Neuronal stem cell (in vitro differentiated cells): ENCODE results near the gene LRP1.

Experiments used
- DNase-seq: peaks from one replicate; pipeline ENCODE4 v3.0.0-alpha.2; 2013; ENCODE audit warnings: low spot score
- H2AFZ ChIP-seq: one replicate; pipeline ENCODE4 v1.6.1; 2013; ENCODE audit warnings: mild to moderate bottlenecking, low read length, inconsistent platforms
- H2AK5ac ChIP-seq: 2 replicates; pipeline ENCODE4 v1.6.1; 2013; ENCODE audit warnings: low read depth, mild to moderate bottlenecking, inconsistent platforms, low read length, moderate library complexity, mixed read lengths
- H2BK120ac ChIP-seq: 2 replicates; pipeline ENCODE4 v1.6.1; 2013; ENCODE audit warnings: low read depth, mild to moderate bottlenecking, inconsistent platforms, low read length, moderate library complexity, mixed read lengths
- H2BK12ac ChIP-seq: one replicate; pipeline ENCODE4 v1.6.1; 2013; ENCODE audit warnings: low read length, inconsistent platforms
- H2BK15ac ChIP-seq: 2 replicates; pipeline ENCODE4 v1.6.1; 2013; ENCODE audit warnings: mild to moderate bottlenecking, low read length, inconsistent platforms, mixed read lengths
- H2BK5ac ChIP-seq: one replicate; pipeline ENCODE4 v1.6.1; 2013; ENCODE audit warnings: inconsistent platforms, mild to moderate bottlenecking, low read length, moderate library complexity
- H3K14ac ChIP-seq: one replicate; pipeline ENCODE4 v1.6.1; 2013; ENCODE audit warnings: low read length, inconsistent platforms
- H3K18ac ChIP-seq: 2 replicates; pipeline ENCODE4 v1.6.1; 2013; ENCODE audit warnings: low read length, inconsistent platforms
- H3K23ac ChIP-seq: 2 replicates; pipeline ENCODE4 v1.6.1; 2013; ENCODE audit warnings: low read depth, mild to moderate bottlenecking, mixed read lengths, low read length, inconsistent platforms; ENCODE audit not compliant: poor library complexity
- H3K27ac ChIP-seq: replicated peaks from 3 replicates; pipeline ENCODE4 v1.5.1; 2013; ENCODE audit warnings: low read length, inconsistent platforms
- H3K27me3 ChIP-seq, 3 experiments: 2 replicates each; pipeline ENCODE4 v1.6.1; 2013; ENCODE audit warnings: low read length in 3 of 3, mild to moderate bottlenecking in 2 of 3, inconsistent platforms in 1 of 3, low read depth in 1 of 3, mixed read lengths in 1 of 3, moderate library complexity in 1 of 3; ENCODE audit not compliant: control insufficient read depth in 3 of 3, insufficient read depth in 3 of 3
- H3K36me3 ChIP-seq, 2 donors: replicated peaks in 1 of 2; 2 replicates each; pipeline ENCODE4 v1.6.1; 2013; ENCODE audit warnings: low read length in 2 of 2; ENCODE audit not compliant: control insufficient read depth in 2 of 2, insufficient read depth in 2 of 2
- H3K4ac ChIP-seq: 2 replicates; pipeline ENCODE4 v1.6.1; 2013; ENCODE audit warnings: inconsistent platforms, mild to moderate bottlenecking, low read length, moderate library complexity
- H3K4me1 ChIP-seq, 2 donors: 1 replicate in 1 of 2; 2 replicates in 1 of 2; pipeline ENCODE4 v1.6.1; 2013; ENCODE audit warnings: low read length in 2 of 2, low read depth in 1 of 2; ENCODE audit not compliant: control insufficient read depth in 2 of 2, insufficient read depth in 1 of 2
- H3K4me2 ChIP-seq: one replicate; pipeline ENCODE4 v1.6.1; 2013; ENCODE audit warnings: mild to moderate bottlenecking, low read length, inconsistent platforms; ENCODE audit not compliant: insufficient read depth, poor library complexity, severe bottlenecking
- H3K4me3 ChIP-seq, 2 donors: 2 replicates each; pipeline ENCODE4 v1.5.1; 2013; ENCODE audit warnings: low read length in 2 of 2, mild to moderate bottlenecking in 2 of 2, inconsistent platforms in 1 of 2, moderate library complexity in 1 of 2
- H3K79me1 ChIP-seq: one replicate; pipeline ENCODE4 v1.6.1; 2013; ENCODE audit warnings: low read depth, mild to moderate bottlenecking, inconsistent platforms, low read length, moderate library complexity
- H3K9ac ChIP-seq: one replicate; pipeline ENCODE4 v1.6.1; 2013; ENCODE audit warnings: mild to moderate bottlenecking, low read depth, low read length, inconsistent platforms; ENCODE audit not compliant: poor library complexity
- H3K9me3 ChIP-seq, 2 donors: replicated peaks in 1 of 2; 2 replicates each; pipeline versions ENCODE3 to v1.6.1; 2013; ENCODE audit warnings: low read length in 2 of 2, mild to moderate bottlenecking in 2 of 2, inconsistent platforms in 1 of 2, low read depth in 1 of 2, mixed read lengths in 1 of 2, moderate library complexity in 1 of 2; ENCODE audit not compliant: control insufficient read depth in 2 of 2, insufficient read depth in 1 of 2
- H4K8ac ChIP-seq: one replicate; pipeline ENCODE4 v1.6.1; 2013; ENCODE audit warnings: low read depth, mild to moderate bottlenecking, inconsistent platforms, low read length, moderate library complexity
- H4K91ac ChIP-seq: one replicate; pipeline ENCODE4 v1.6.1; 2013; ENCODE audit warnings: low read length, low read depth, mild to moderate bottlenecking, inconsistent platforms; ENCODE audit not compliant: poor library complexity
- WGBS, 2 donors: extraction: QIAGEN DNeasy Blood & Tissue Kit; methylation state at CpG; one replicate each; pipeline ENCODE4 v1.1.7; 2013; ENCODE audit warnings: missing lambda C conversion rate in 2 of 2, mixed read lengths in 1 of 2; ENCODE audit not compliant: insufficient read length in 2 of 2, insufficient replicate concordance in 1 of 2; ENCODE audit errors: extremely low coverage in 2 of 2; 5-methylcytosine and 5-hydroxymethylcytosine counted together

Gene LRP1

GRCh38 chr12:57224973-57225679, 96.8 kb downstream of the LRP1 start:
- DNase-seq, result no peak
- Histone ChIP-seq H3K79me1 (peaks cover 3% of the 10 kb centered on the region), H3K27me3 (peaks cover 37 to 80% (median 75%) of the 10 kb centered on the region in 3 experiments), H3K27ac (no peak overlapping the region), H4K91ac (no peak overlapping the region), H3K4me1 (peaks cover 21 to 28% of the 10 kb centered on the region in 2 donors), H2BK120ac (peak overlapping the region; percentile 37), H3K9ac (no peak overlapping the region), H3K4ac (no peak overlapping the region), H3K23ac (peak overlapping the region; percentile 60), H2BK12ac (peak overlapping the region; percentile 30), H3K18ac (peak overlapping the region; percentile 62), H2BK5ac (no peak overlapping the region), H3K4me3 (no peak overlapping the region), H3K14ac (peak overlapping the region; percentile 4), H3K36me3 (no peaks in the 10 kb centered on the region), H2AFZ (no peak overlapping the region), H3K9me3 (peaks cover 0 to 4% of the 10 kb centered on the region in 2 donors), H2BK15ac (peak overlapping the region; percentile 55), H4K8ac (no peak overlapping the region), H2AK5ac (peak overlapping the region; percentile 92), H3K4me2 (no peak overlapping the region)
- no CpG with 5 or more reads among the region's 61 CpGs for WGBS, 2 donors

- H3K4me1 ChIP-seq, result peaks cover 23 to 30% of the 10 kb centered on the region in 2 donors
- peaks cover 0 to 4% of the 10 kb centered on the region in 2 donors for H3K9me3 ChIP-seq
Observed at GRCh38 chr12:57225680-57226210, 97.5 kb downstream of the LRP1 start.

GRCh38 chr12:57226588-57227314, 98.5 kb downstream of the LRP1 start:
- Histone ChIP-seq H3K36me3 (peaks cover 7 to 13% of the 10 kb centered on the region in 2 donors), H3K27ac (no peak overlapping the region), H2BK5ac (no peak overlapping the region), H4K8ac (no peak overlapping the region), H2BK120ac (no peak overlapping the region), H3K79me1 (peaks cover 9% of the 10 kb centered on the region), H2AK5ac (peak overlapping the region; percentile 79), H3K4me3 (peak overlapping the region; percentile 14 to 65), H3K23ac (no peak overlapping the region), H3K14ac (no peak overlapping the region), H3K27me3 (peaks cover 24 to 65% (median 58%) of the 10 kb centered on the region in 3 experiments), H3K4me1 (peaks cover 23 to 28% of the 10 kb centered on the region in 2 donors), H2BK12ac (no peak overlapping the region), H3K4ac (no peak overlapping the region), H3K4me2 (peak overlapping the region; percentile 82), H2BK15ac (peak overlapping the region; percentile 25), H4K91ac (no peak overlapping the region), H2AFZ (peak overlapping the region; percentile 78), H3K18ac (peak overlapping the region; percentile 81), H3K9ac (peak overlapping the region; percentile 38), H3K9me3 (peaks cover 0 to 4% of the 10 kb centered on the region in 2 donors)
- no peak for DNase-seq
- WGBS, 2 donors, result no CpG with 5 or more reads among the region's 35 CpGs

More at GRCh38 chr12:57225680-57226210, 97.5 kb downstream of the LRP1 start:
- H3K18ac ChIP-seq, result peak overlapping the region; percentile 54
- peak overlapping the region; percentile 76 for H3K23ac ChIP-seq
- no peak overlapping the region for H3K27ac ChIP-seq
- H3K4me2 ChIP-seq, result peak overlapping the region; percentile 82
- H2BK15ac ChIP-seq, result peak overlapping the region; percentile 55
- peaks cover 0 to 3% of the 10 kb centered on the region in 2 donors for H3K36me3 ChIP-seq
- DNase-seq, result no peak
- peak overlapping the region; percentile 92 for H2AK5ac ChIP-seq
- H3K14ac ChIP-seq, result no peak overlapping the region
- no peak overlapping the region for H4K91ac ChIP-seq
- H3K79me1 ChIP-seq, result peaks cover 9% of the 10 kb centered on the region
- H3K9ac ChIP-seq, result no peak overlapping the region
- WGBS, 2 donors, result no CpG with 5 or more reads among the region's 18 CpGs
- no peak overlapping the region for H4K8ac ChIP-seq
- H2BK12ac ChIP-seq, result peak overlapping the region; percentile 30
- H2BK120ac ChIP-seq, result peak overlapping the region; percentile 37
- peaks cover 33 to 75% (median 68%) of the 10 kb centered on the region in 3 experiments for H3K27me3 ChIP-seq
- H2AFZ ChIP-seq, result no peak overlapping the region
- no peak overlapping the region for H2BK5ac ChIP-seq
- H3K4ac ChIP-seq, result no peak overlapping the region
- H3K4me3 ChIP-seq, result no peak overlapping the region
